Mucosa of gallbladder (tissue), 1 donor: ENCODE results near the gene RANGAP1. TPM values are rescaled to one million over a fixed set of nuclear protein-coding genes. Genes with fewer than 3 reads are reported as not detected.
A peak's percentile ranks its signal among the peaks of the same experiment; 100 is the strongest.

Source experiments
- DNase-seq: peaks from one replicate; pipeline ENCODE4 v3.0.0-alpha.2; 2020; ENCODE audit warnings: low spot score
- total RNA-seq: library from RNA; stranded (reverse); gene quantifications from one replicate; pipeline ENCODE4 v1.2.1, GENCODE V29; 2021
- donor health status: DM: no; HTN: no; CAD: no.

RANGAP1 gene
- total RNA-seq, 1 donor from 2014 or later: 85.6 TPM

- DNase-seq: peak; percentile 71
Measured at GRCh38 chr22:41237707-41238569, 48.0 kb downstream of the RANGAP1 start.

- no peak for DNase-seq
Measured at GRCh38 chr22:41237036-41237706, 48.8 kb downstream of the RANGAP1 start.

- no peak for DNase-seq
Measured at GRCh38 chr22:41234815-41235695, 50.9 kb downstream of the RANGAP1 start.

DNA sequence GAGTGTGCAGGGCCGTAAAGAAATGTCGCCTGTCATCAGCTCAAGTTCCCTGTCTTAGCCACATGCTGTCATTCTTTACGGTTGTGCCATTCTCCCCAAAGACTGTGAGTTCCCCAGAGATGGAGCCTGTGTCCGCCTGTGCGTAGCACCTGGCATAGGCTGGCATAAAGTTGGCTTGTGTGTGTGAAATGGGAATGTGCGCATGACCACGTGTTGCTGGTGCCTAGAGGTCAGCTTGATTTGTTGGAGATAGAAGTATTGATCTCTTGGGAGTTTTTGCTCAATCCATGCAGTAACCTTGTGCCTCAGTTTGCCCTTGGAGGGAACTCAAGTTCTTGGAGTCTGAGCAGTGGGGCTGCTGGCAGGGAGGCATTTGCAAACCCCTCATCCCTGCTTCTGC is 54.6 kb downstream of the RANGAP1 start:
- no peak for DNase-seq

GRCh38 chr22:41230401-41230785 is 55.6 kb downstream of the RANGAP1 start:
- no peak for DNase-seq

DNA sequence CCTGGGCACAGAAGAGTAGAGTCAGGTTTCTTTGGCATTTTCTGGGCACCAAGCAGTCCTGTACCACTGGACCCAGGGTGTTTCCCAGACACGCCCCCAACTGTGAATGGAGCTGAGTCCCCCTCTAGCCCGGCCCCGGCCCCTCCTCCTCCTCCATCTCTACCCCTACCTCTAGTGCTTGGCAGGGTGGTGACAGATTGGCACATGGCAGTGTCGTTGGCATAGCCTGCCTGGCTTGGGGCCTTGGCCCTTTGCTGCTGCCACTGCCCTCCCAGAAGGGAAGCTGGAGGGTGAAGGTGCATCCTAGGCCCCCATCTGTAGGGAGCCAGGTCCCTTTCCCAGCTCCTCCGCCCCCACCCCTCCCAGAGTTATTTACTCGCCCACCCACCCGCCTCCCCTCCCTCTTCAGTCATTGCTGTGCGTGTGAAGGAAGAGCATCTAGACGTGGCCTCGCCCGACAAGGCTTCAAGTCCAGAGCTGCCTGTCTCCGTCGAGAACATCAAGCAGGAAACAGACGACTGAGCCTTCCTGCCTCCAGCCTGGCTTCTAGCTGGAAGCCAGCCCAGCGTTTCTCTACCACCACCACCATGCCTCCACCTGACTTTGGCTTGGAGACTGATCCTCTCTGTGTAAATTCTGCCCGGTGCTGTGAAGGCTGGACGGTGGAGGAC is 56.1 kb downstream of the RANGAP1 start:
- no peak for DNase-seq

GRCh38 chr22:41229215-41229614 is 56.8 kb downstream of the RANGAP1 start:
- no peak for DNase-seq

DNA sequence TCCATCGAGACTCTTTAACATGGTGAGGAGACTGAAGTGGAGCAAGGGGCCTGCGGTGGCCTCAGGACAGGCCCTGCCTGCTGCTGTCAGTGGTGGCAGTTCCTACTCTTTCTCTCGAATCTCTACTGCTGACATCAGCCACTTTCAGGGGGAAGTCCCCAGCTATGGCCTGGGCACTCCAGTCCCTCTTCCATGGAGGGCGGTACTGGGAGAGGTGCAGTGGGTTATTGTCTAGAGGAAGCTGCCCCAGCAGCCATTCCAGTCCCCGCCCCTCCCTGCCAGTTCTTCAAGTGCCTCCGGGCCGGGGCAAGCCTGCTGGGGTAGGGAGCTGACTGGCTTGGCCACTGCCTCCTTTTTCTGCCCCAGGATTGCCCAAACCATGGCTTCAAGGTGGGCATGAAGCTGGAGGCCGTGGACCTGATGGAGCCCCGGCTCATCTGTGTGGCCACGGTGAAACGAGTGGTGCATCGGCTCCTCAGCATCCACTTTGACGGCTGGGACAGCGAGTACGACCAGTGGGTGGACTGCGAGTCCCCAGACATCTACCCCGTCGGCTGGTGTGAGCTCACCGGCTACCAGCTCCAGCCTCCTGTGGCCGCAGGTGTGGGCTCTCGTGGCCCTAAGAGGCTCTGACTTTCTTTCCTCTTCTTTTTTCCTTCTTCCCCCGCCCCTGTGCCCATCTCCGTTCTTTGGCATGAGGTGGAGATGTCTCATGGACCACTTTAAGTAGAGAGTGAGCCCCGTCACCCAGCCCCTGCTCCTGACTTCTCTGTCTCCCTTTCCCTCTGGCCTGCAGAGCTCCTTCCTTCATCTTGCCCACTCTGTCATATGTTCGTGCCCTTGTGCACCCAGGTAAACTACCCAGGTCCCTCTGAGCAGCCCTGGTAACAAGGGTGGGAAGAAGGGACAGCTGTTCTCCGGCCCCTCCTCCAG is 59.0 kb downstream of the RANGAP1 start:
- DNase-seq: no peak

DNA sequence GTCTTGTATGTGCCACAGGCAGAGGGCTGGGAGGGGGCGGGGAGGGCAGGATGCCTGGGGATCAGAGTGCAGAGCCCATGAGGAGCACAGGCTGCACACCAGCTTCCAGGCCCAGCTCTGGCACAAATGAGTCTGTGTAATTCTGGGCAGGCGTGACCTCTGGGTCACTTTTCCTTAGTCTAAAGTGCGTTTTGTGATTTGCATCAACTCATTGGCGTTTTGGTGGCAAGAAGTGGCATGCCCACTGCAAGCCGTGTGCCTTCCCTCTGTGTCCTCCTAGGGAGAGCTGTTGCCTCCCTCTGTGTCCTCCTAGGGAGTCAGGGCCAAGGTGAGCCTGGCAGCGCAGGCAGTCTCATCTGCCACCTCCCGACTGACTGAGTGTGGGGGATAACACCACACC is 62.5 kb downstream of the RANGAP1 start:
- DNase-seq: no peak

DNA sequence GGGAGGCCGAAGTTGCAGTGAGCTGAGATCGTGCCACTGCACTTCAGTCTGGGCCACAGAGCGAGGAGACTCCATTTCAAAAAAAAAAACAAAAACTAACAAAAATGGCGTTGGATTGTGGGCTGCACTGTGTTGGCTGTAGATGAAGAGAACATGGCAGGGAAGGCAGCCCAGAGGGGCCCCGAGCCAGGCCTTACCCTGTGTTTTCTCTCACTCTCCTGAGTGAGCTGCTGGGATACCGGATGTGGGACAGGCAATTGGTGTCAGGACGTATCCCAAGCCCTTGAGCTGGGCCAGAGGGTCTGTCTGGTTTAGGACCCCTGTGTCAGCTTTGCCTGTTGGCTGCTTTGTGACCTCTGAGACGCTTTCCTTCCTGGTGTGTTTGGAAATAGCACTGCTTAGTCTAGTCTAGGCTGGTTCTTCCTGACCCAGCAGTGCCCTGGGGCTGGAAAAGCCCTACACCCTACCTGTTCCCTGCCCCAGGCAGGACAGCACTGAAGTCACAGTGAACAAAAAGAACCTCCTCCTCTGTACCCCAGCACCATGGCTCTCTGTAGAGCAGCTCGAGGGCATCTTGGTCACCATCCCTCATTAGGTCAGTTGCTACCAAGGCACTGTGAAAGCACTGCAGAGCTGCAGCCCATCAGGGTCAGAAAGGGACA is 63.0 kb downstream of the RANGAP1 start:
- DNase-seq: no peak

DNA sequence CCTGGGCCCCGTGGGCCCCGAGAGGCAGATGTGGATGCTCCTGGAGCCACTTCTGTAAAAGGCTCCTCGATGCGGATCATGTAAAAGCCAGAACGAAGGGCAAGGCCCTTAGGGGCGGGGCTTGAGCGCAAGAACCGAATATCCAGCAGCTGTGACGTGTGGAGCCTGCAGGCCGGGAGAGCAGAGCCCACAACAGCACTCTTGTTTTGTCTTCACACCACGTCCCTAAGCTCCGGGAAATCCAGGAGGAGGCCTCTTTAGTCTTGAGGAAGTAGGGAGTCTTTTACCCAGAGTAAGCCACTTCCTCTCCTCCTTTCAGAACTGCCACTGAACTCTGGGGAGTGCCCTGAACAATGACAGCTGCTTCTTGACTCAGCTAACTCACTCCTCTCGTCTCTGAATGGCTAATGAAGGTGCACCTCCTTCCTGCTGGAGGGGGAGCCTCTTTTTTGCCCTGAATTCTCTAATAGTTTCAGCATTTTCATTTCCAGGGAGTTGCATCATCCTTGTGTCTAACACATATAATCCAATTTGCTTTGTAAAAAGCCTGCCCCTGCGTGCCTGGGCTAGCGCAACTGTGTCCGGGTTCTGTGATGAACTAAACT is 68.3 kb downstream of the RANGAP1 start:
- DNase-seq: peak; percentile 67

DNA sequence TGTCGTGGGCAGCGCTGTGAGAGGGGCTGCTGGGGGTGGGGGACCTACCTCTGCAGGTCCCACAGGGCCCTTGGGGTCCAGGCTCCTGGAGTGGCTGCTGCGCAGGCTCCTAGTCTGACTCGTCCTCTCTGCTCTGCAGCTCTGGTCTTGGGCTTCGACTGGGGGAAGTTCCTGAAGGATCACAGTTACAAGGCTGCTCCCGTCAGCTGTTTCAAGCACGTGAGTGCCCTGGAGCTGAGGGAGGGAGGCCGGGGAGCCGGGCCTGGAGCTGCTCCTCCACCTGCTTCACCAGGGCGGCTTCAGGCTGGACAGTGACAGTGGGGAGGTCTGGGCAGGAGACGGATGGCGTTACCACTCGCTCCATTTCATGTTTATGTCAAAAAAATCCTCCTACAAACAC is 69.0 kb downstream of the RANGAP1 start:
- DNase-seq: no peak

GRCh38 chr22:41215926-41216325 is 70.1 kb downstream of the RANGAP1 start:
- DNase-seq: no peak

DNA sequence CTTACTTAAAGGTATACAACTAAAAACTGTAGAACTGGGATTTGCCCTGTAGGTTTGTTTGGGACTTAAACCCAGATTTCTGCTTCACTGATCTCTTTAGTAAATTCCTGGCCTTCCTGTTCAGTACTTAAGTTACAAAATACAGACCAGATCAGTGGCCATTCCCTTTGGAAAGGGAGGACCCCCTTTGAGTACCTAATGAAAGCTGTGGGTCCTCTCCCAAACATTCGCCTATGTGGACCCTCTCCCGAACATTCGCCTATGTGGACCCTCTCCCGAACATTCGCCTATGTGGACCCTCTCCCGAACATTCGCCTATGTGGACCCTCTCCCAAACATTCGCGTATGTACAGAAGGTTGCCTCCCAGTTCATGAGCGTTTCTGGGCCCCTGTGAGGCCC is 70.6 kb downstream of the RANGAP1 start:
- DNase-seq: no peak

- no peak for DNase-seq
Measured at GRCh38 chr22:41206719-41207118, 79.3 kb downstream of the RANGAP1 start.

DNA sequence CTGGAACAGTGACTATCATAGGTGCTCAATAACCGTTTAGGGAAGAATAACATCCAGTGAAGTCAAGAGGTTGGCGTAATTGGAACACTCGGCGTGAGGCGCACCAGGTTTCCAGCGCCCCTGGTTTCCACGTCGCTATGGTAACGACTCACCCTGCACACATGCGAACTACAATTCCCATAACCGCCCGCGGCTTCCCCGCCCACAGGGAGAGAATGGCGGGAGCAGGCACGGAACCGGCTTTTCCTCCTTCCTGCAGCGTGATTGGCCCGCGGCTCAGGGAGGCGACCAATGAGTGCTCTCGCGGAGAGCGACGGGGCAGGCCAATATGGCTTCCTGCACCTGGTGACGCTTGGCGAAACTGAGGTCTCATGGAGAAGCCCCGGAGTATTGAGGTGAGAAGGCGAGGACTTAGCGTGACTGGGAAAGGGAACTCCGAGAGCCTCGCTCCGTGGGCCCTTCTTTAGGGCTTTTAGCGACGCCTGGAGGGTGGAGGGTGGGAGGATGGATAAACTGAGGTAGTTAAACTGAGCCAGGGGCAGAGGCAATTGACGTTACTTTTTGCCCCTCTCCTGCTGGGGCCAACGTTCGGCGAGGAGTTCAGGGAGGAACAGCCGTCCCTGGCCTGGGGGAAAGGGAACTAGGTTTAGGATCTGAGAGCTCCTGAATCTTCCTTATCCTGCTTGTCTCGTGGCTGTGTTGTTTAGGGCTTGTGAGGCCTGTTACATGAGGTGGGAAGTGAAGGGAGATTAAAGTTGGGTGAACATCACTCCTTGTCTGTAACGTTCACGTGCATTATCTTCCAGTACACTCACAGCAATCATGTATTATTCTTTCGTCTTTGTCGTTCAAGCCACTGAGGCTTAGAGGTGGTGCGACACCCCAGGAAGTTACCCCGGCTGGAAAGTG is 80.7 kb downstream of the RANGAP1 start, which contains the start of gene L3MBTL2:
Gene L3MBTL2 (plus strand): TSS at position 321 of the 909 bp plus-strand sequence. CDS start 51 bp downstream, at position 372.
- DNase-seq: peak; percentile 97

- DNase-seq: no peak
Measured at GRCh38 chr22:41204066-41204465, 81.9 kb downstream of the RANGAP1 start.

DNA sequence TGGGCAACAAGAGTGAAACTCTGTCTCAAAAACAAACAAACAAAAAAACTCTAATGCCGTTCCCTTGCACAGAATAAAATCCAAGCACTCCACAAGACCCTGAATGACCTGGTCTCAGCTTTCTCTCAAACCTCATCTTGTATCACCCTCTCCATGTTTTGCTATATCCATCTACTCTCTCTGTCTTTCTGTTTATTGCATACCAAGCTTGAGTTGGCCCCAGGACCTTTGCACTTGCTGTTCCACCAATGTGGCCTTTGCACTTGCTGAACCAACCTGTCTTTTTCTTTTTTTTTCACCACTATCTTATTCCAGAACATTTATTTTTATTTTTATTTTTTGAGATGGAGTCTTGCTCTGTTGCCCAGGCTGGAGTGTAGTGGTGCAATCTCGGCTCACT is 82.9 kb downstream of the RANGAP1 start:
- no peak for DNase-seq
